ENCODE data around the gene UCK1.

UCK1 gene

DNA sequence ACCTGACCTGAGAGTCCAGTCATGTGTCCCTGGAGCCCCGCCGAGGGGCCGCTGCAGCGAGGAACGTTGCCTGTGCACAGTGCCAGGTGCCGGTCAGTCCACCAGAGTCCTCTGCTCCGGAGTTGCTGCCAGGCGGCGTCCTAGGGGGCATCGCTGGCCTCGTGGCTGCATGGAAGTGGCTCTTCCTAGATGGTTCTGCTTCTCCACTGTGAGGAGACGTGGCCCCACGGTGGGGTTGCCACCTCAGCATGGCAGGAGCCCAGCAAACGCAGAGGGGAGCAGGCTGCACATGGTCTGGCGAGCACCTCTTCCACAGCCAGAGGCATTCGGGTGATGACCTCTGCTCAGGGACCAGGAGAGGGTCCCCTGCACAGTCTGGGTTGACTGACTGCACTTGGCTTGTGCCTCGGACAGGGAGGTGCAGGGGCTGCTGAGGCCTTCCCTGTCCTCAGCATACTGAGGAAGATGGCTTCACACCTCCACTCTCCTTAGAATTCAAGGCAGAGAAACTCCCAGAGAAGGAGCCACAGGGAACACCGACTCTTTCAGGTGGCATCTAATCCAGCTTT is 54.2 kb downstream of the UCK1 start:
- no peak for DNase-seq (ENCODE audit: low read depth)

DNA sequence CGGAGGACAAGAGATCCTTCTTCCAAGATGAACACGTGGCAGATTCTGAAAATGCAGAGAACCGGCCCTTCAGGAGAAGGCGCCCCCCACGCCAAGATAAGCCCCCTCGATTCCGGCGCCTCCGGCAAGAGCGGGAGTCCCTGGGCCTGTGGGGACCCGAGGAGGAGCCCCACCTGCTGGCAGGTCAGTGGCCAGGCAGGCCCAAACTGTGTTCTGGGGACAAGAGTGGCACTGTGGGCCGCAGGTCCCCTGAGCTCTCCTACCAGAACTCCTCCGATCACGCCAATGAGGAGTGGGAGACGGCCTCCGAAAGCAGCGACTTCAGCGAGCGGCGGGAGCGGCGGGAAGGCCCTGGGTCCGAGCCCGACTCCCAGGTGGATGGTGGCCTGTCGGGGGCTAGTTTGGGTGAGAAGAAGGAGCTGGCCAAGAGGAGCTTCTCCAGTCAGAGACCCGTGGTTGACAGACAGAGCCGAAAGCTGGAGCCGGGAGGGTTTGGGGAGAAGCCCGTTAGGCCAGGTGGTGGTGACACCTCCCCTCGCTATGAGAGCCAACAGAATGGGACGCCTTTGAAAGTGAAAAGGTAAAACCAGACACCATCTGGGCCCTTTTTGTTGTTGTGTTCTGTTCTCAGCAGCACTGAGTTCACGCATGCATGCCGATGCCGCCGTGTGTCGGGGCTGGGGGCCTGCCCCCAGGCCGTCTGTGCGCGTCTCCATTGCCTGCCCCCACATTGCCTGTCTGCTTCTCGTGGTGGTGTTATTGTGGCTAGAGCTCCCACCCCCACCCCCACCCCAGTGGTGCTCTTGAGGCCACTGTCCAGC is 54.9 kb downstream of the UCK1 start:
- DNase-seq (ENCODE audit: low read depth), result no peak

DNA sequence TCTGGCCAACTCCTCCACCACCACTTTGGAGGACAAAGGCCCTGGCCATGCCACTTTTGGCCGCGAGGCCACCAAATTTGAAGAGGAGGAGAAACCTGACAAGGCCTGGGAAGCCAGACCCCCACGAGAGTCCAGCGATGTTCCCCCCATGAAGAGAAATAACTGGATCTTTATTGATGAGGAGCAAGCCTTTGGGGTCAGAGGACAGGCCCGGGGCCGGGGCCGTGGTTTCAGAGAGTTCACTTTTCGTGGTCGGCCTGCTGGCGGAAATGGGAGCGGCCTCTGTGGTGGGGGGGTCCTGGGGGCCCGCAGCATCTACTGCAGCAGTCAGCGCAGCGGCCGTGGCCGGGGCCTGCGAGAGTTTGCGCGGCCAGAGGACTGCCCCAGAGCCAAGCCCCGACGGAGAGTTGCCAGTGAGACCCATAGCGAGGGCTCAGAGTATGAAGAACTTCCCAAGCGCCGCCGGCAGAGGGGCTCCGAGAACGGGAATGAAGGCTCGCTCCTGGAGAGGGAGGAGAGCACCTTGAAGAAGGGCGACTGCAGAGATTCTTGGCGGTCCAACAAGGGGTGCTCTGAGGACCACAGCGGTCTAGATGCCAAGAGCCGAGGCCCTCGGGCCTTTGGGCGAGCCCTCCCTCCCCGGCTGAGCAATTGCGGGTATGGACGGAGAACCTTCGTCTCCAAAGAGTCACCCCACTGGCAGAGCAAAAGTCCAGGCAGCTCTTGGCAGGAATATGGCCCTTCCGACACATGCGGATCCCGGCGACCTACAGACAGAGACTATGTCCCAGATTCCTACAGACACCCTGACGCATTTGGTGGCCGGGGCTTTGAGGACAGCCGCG is 55.7 kb downstream of the UCK1 start:
- no peak for DNase-seq (ENCODE audit: low read depth)

DNA sequence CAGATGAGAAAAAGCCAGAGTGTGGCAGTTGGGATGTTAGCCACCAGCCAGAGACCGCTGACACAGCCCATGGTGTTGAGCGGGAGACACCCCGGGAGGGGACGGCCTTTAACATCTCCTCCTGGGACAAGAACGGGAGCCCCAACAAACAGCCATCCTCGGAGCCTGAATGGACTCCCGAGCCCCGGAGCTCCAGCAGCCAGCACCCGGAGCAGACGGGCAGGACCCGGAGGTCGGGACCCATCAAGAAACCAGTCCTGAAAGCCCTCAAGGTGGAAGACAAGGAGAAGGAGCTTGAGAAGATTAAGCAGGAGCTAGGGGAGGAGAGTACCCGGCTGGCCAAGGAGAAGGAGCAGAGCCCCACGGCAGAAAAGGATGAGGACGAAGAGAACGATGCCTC is 56.4 kb downstream of the UCK1 start:
- DNase-seq (ENCODE audit: low read depth), result no peak

DNA sequence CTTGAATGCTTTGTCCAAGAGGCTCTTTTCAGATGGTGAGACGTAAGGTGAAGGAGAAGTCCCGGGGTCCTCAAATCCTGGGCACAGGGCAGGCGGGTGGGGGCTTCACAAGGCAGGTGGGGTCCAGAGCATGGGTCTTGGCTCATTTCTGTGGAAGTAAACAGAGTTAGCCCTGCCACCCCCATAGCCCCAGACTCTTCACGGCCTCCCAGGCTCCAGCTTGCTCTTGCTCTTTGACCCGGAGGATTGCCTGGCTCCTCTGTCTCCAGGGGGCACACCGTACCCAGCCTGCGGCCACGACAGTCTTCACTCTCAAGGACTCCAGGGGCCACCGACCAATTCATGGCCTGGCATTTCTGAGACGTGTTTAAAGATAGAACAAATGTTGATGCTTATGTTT is 57.2 kb downstream of the UCK1 start:
- no peak for DNase-seq (ENCODE audit: low read depth)
